Measurements from ENCODE around the gene RHOT1.

Gene RHOT1

GRCh38 chr17:32185875-32186274, 43.6 kb downstream of the RHOT1 start:
- ChIA-PET CTCF (no interaction called here), POLR2A (interaction anchor here (0.7 kb wide), 1 partner anchor 24 kb away, joined by 3 read pairs; no protein-coding TSS in a partner anchor)
- TF ChIP-seq CTCF (IDR thresholded peaks at IDR 0.05; ENCODE audit: insufficient read depth, low read length, missing control alignments) = no peak
- no peak overlapping the region for H3K4me3 ChIP-seq (ENCODE audit: low read depth, low read length)
- DNase-seq (ENCODE audit: low read depth, low spot score) = no peak

- H3K4me3 ChIP-seq (ENCODE audit: low read depth, low read length) = no peak overlapping the region
- no peak for DNase-seq (ENCODE audit: low read depth, low spot score)
- POLR2A ChIA-PET = no interaction called here
- CTCF ChIA-PET = interaction anchor here (0.8 kb wide), 1 partner anchor 28 kb away, joined by 3 read pairs; no protein-coding TSS in a partner anchor
- no peak for TF ChIP-seq CTCF (IDR thresholded peaks at IDR 0.05; ENCODE audit: insufficient read depth, low read length, missing control alignments)
Observed at GRCh38 chr17:32187271-32187670, 45.0 kb downstream of the RHOT1 start.

- H3K4me3 ChIP-seq (ENCODE audit: low read depth, low read length) = no peak overlapping the region
- TF ChIP-seq CTCF (IDR thresholded peaks at IDR 0.05; ENCODE audit: insufficient read depth, low read length, missing control alignments) = no peak
- no peak for DNase-seq (ENCODE audit: low read depth, low spot score)
- CTCF ChIA-PET = interaction anchor here (1.0 kb wide), 1 partner anchor 14 kb away, joined by 3 read pairs; no protein-coding TSS in a partner anchor
- POLR2A ChIA-PET = no interaction called here
Observed at GRCh38 chr17:32189343-32189742, 47.0 kb downstream of the RHOT1 start.

GRCh38 chr17:32191306-32191705, 49.0 kb downstream of the RHOT1 start:
- no peak overlapping the region for H3K4me3 ChIP-seq (ENCODE audit: low read depth, low read length)
- TF ChIP-seq CTCF (IDR thresholded peaks at IDR 0.05; ENCODE audit: insufficient read depth, low read length, missing control alignments) = no peak
- DNase-seq (ENCODE audit: low read depth, low spot score) = no peak
- ChIA-PET POLR2A (no interaction called here), CTCF (interaction anchor here (1.3 to 1.5 kb wide), 2 partner anchors 183 to 253 kb away, joined by 3 read pairs; partner anchors contain the start of gene PSMD11)

GRCh38 chr17:32192379-32192778, 50.1 kb downstream of the RHOT1 start:
- no peak for TF ChIP-seq CTCF (IDR thresholded peaks at IDR 0.05; ENCODE audit: insufficient read depth, low read length, missing control alignments)
- H3K4me3 ChIP-seq (ENCODE audit: low read depth, low read length) = no peak overlapping the region
- DNase-seq (ENCODE audit: low read depth, low spot score) = no peak
- CTCF ChIA-PET = interaction anchor here (0.9 to 3.1 kb wide), 3 partner anchors 11 to 252 kb away, joined by 3 to 11 read pairs (median 4); partner anchors contain the start of gene PSMD11
- POLR2A ChIA-PET = no interaction called here

- no peak for TF ChIP-seq CTCF (IDR thresholded peaks at IDR 0.05; ENCODE audit: insufficient read depth, low read length, missing control alignments)
- ChIA-PET CTCF (no interaction called here), POLR2A (no interaction called here)
- DNase-seq (ENCODE audit: low read depth, low spot score) = no peak
- H3K4me3 ChIP-seq (ENCODE audit: low read depth, low read length) = no peak overlapping the region
Observed at GRCh38 chr17:32197987-32198386, 55.7 kb downstream of the RHOT1 start.

Measured in AG04449 (cell line).